Thymus (tissue), 11 donors: Measurements from ENCODE around the gene UCP3. TPM values are rescaled to one million over a fixed set of nuclear protein-coding genes. Genes with fewer than 3 reads are reported as not detected.
A peak's percentile ranks its signal among the peaks of the same experiment; 100 is the strongest.

ENCODE experiments used
- DNase-seq, 9 donors: peaks; one replicate each; pipeline ENCODE4 v3.0.0-alpha.2; 2013; ENCODE audit warnings: low spot score in 9 of 9, low read depth in 6 of 9, missing footprints in 1 of 9
- H3K27ac ChIP-seq, 2 donors: one replicate each; pipeline ENCODE4 v1.5.1; 2013; ENCODE audit warnings: control low read depth in 1 of 2, low read depth in 1 of 2, low read length in 1 of 2, mild to moderate bottlenecking in 1 of 2, moderate library complexity in 1 of 2
- H3K27me3 ChIP-seq, 2 donors: one replicate each; pipeline ENCODE4 v1.5.1; 2013; ENCODE audit warnings: low read length in 1 of 2; ENCODE audit not compliant: control insufficient read depth in 2 of 2, insufficient read depth in 1 of 2
- H3K36me3 ChIP-seq, 2 donors: one replicate each; pipeline ENCODE4 v1.5.1; 2013; ENCODE audit warnings: low read length in 1 of 2, mild to moderate bottlenecking in 1 of 2, moderate library complexity in 1 of 2; ENCODE audit not compliant: control insufficient read depth in 2 of 2, insufficient read depth in 2 of 2
- H3K4me1 ChIP-seq, 2 donors: one replicate each; pipeline ENCODE4 v1.5.1; 2013; ENCODE audit warnings: low read length in 2 of 2; ENCODE audit not compliant: control insufficient read depth in 2 of 2, insufficient read depth in 2 of 2
- H3K4me3 ChIP-seq, 2 donors: one replicate each; pipeline ENCODE4 v1.5.1; 2013; ENCODE audit warnings: low read length in 2 of 2, control low read depth in 1 of 2, mild to moderate bottlenecking in 1 of 2
- H3K9me3 ChIP-seq, 2 donors: one replicate each; pipeline ENCODE4 v1.5.1; 2013; ENCODE audit warnings: low read length in 1 of 2, mild to moderate bottlenecking in 1 of 2; ENCODE audit not compliant: control insufficient read depth in 2 of 2, insufficient read depth in 1 of 2
- WGBS: extraction: QIAGEN DNeasy Blood & Tissue Kit; methylation state at CpG from one replicate; pipeline ENCODE4 v1.1.7; 2013; 5-methylcytosine and 5-hydroxymethylcytosine counted together
- polyA plus RNA-seq: library from polyadenylated mRNA; stranded (reverse); fragments of 200-250 nt; gene quantifications from one replicate; pipeline ENCODE4 v1.2.3, GENCODE V29; 2013
- total RNA-seq: library from RNA; stranded (reverse); fragments of 120-200 nt; gene quantifications from one replicate; pipeline ENCODE4 v1.2.4, GENCODE V29; 2013
- donor health status: healthy.

The UCP3 gene
- total and polyA plus RNA-seq, 2 donors, result 0.90 to 2.1 TPM

DNA sequence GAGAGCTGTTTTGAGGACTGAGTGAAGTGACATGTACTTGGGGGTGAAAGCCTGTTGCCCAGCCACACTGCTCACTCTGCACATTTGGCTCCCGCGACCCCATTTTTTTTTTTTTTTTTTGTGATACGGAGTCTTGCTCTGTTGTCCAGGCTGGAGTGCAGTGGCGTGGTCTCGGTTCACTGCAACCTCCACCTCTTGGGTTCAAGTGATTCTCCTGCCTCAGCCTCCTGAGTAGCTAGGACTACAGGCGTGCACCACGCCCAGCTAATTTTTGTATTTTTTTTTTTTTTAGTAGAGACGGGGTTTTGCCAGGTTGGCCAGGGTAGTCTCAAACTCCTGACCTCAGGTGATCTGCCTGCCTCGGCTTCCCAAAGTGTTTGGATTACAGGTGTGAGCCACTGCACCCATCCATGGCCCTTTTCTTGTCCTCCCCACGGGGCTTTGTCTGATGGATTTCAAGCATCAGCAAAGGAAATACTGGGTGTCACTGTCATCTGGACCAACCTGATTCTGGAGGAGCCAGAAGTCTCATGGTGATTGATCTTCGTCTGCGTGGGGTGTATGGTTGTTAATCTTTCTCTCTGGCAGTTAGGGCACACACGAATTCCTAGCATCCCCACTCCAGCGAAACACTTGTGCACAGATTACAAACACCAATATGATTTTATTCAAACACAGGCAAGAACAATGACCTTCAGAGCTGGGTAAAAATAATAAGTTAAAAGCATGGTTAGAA, 3.4 kb upstream of the UCP3 start:
- Histone ChIP-seq H3K27me3 (no peaks in the 10 kb centered on the region), H3K4me3 (no peak overlapping the region), H3K4me1 (peaks cover 5 to 36% of the 10 kb centered on the region in 2 donors), H3K9me3 (no peaks in the 10 kb centered on the region), H3K27ac (peak overlapping the region in 1 of 2 donors; percentile 50), H3K36me3 (peaks cover 23 to 29% of the 10 kb centered on the region in 2 donors)
- WGBS, result 97% methylated on average over 14 of the region's 14 CpGs
- no peak for DNase-seq

DNA sequence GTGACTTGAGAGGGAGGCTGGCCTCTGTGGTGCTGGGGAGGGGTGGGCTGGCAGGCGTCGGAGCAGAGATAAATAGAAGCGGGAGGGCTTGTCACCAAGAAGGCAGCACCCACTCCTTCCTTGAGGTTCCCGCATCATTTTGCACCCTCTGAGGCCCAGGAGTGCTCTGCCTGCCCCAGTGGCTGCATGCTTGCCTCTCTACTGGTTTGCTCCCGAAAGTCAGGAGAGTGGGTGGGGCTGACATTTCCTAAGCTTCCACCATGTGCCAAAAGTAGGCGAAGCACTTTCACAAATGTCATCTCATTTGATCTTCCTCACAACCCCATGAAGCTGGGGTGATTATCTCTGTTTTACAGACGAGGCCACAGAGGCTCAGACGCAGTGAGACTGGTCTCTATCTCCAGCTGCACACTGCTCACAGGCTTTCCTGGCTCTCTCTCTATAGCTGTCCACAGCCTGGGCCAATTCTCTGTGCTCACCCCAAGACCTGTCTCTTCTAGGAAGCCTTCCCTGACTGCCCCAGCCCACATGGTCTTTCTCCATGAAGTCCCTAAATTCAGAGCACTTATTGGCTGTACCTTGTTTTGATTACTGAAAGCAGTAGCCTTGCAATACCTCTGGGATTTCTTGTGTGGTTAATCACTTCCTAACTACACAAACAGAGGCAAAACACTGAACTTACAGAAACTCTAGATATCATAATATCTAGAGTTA, 2.6 kb upstream of the UCP3 start:
- H3K4me1 ChIP-seq, result peaks cover 5 to 39% of the 10 kb centered on the region in 2 donors
- no peaks in the 10 kb centered on the region for H3K27me3 ChIP-seq
- no peaks in the 10 kb centered on the region for H3K9me3 ChIP-seq
- H3K4me3 ChIP-seq, result no peak overlapping the region
- H3K36me3 ChIP-seq, result peaks cover 20 to 25% of the 10 kb centered on the region in 2 donors
- H3K27ac ChIP-seq, result peak overlapping the region in 1 of 2 donors; percentile 50
- no peak for DNase-seq
- 90% methylated on average over 8 of the region's 8 CpGs for WGBS

DNA sequence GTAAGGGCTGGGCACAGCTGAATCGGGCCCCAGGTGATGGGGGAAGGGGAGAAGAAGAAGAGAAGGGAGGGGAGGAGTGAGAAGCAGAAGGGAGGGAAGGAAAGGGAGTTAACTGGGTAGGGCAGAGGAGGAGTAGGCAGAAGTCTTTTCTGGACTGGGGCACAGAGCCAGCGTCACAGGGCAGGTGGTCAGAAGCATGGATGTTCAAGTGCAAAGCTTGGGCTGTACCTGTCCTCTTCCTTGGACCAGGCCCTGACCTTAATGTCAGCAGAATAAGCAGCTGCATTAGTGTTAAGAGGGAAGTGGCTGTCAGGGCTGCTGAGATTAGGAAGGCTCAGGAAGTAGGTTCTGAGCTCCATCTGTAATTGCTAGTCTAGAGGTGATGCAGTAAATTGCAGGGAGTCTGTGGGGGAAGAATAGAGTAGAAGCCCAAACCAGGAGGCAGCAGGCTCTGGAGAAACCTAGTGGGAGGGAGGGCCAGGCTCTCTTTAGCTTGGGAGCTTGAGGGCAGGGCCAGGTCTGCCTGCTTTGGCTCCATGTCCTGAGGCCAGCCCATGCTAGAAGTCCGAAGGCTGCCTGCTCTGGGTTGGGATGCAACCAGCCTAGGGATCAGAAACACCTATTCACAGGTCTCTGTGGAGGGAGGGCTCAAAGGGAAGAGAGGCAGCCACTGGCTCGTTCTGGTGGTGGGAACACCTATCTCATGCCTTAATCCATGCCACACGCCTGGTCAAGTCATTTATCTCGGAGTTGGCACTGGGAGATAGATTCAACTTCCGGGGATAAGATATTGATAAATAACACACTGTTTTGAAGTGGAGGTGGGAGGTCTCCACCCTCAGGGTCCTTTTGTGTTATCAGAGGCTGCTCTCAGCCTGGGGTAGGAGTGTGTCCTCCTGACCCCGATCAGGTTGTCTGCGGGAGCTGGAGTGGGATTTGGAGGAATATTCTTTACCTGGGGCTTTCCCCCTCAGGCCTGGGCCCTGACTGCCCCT, 1.7 kb upstream of the UCP3 start:
- Histone ChIP-seq H3K4me1 (peaks cover 6 to 47% of the 10 kb centered on the region in 2 donors), H3K9me3 (no peaks in the 10 kb centered on the region), H3K27me3 (no peaks in the 10 kb centered on the region), H3K4me3 (no peak overlapping the region), H3K27ac (no peak overlapping the region), H3K36me3 (peaks cover 16 to 24% of the 10 kb centered on the region in 2 donors)
- WGBS, result 97% methylated on average over 9 of the region's 9 CpGs
- DNase-seq, result no peak

DNA sequence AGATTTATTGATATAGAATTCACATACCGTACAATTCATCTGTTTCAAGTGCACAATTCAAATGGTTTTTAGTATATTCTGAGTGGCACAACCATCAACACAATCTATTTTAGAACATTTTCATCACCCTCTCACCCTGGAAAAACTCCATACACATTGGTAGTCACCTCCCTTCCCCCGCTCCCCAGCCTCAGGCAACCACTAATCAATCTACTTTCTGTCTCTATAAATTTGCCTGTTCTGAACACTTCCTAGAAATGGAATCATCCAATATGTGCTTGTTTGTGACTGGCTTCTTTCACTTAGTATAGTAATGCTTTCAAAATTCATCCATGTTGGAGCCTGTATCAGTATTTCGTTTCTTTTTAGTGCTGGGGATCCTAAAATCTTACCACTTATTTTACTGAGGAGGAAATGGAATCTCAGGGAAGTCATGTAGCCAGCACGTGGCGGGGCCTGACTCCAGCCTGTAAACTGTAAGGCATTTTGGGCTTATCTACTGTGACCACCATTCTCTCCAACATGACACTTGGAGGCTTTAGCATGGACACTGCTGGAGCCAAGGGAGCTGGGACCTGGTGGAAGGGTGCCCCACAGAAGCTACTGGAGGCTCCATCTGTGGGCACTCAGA, 905 bp upstream of the UCP3 start:
- H3K4me1 ChIP-seq, result peaks cover 10 to 51% of the 10 kb centered on the region in 2 donors
- H3K27me3 ChIP-seq, result no peaks in the 10 kb centered on the region
- 94% methylated on average over 5 of the region's 5 CpGs for WGBS
- no peak overlapping the region for H3K27ac ChIP-seq
- no peak for DNase-seq
- peaks cover 15 to 24% of the 10 kb centered on the region in 2 donors for H3K36me3 ChIP-seq
- H3K9me3 ChIP-seq, result no peaks in the 10 kb centered on the region
- H3K4me3 ChIP-seq, result no peak overlapping the region

DNA sequence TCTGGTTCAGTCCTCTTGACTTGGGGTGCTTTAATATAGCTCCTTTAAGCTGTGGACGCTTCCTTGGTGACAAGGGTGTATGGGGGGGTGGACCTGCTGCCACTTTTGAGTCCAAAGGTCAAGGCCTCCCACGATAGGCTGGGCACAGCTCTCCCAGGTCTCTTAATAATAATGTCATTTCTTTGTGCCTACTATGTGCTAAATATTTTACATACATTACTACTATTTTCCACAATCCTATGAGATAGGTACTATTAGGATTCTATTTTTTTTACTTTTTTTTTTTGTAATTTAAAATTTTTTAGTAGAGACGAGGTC, 304 bp upstream of the UCP3 start:
- 98% methylated on average over 3 of the region's 3 CpGs for WGBS
- Histone ChIP-seq H3K27ac (no peak overlapping the region), H3K4me3 (no peak overlapping the region), H3K9me3 (no peaks in the 10 kb centered on the region), H3K4me1 (peaks cover 12 to 52% of the 10 kb centered on the region in 2 donors), H3K36me3 (peaks cover 14 to 26% of the 10 kb centered on the region in 2 donors), H3K27me3 (no peaks in the 10 kb centered on the region)
- no peak for DNase-seq

DNA sequence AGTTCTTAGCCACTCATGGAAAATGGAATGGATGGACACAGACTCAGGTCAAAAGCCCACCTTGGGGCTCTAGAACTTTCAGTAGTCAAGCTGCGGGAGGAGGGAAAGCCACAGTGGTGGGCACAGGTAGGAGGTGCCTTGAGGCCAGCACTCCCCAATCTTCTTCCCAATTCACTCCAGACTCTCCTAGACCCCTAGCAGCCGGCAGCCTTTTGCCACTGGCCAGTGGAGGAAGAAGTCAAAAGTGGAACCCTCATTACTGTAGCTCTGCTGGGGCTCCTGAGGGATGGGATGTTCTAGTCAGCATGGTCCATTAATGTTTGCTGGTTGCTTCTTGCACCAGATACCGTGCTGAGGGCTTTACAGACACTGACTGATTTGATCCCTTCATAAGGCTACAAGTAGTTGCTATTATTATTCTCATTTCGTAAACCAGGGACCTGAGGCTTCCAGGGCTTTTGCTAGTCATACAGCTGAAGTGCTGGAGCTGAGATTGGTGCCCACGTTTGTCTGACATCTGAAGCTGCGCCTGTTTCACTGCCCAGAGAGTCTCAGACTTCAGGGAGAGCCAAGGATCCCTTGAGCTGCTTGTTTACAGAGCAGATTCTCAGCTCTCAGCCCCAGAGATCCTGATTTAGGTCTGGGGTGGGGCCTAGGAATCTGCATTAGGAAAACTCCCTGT, 1.1 kb downstream of the UCP3 start:
- no peak for DNase-seq
- WGBS, result 96% methylated on average over 6 of the region's 6 CpGs
- Histone ChIP-seq H3K4me1 (peaks cover 12 to 55% of the 10 kb centered on the region in 2 donors), H3K27me3 (no peaks in the 10 kb centered on the region), H3K27ac (no peak overlapping the region), H3K9me3 (no peaks in the 10 kb centered on the region), H3K4me3 (no peak overlapping the region), H3K36me3 (peaks cover 18 to 28% of the 10 kb centered on the region in 2 donors)

DNA sequence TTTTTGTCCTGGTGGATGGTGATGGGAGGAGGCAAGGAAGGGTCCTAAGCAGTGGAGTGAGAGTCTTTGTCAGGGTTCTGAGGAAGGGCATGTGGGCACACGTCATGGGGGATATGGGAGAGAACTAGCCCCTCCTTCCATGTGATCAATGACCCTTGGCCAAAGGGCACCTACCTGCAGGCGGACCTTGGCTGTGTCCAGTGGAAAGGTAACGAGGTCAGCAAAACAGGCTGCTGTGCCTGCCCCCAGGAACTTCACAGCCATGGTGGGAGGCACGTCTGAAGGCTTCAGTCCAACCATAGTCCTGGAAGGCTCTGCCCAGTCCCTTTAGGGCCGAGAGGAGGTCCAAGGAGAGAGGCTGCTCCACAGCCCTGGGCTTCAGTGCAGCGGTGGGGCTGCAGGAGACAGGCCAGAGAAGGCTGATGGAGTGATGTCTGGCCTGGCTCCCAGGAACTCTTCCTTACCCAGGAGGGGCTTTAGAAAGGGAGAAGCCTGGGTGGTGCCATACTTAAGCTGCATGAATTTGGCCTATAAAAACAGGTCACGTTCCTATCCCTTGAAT, 2.1 kb downstream of the UCP3 start:
- no peak for DNase-seq
- H3K27ac ChIP-seq, result no peak overlapping the region
- WGBS, result 97% methylated on average over 7 of the region's 7 CpGs
- H3K27me3 ChIP-seq, result no peaks in the 10 kb centered on the region
- no peaks in the 10 kb centered on the region for H3K9me3 ChIP-seq
- no peak overlapping the region for H3K4me3 ChIP-seq
- H3K4me1 ChIP-seq, result peaks cover 12 to 54% of the 10 kb centered on the region in 2 donors
- peaks cover 23 to 31% of the 10 kb centered on the region in 2 donors for H3K36me3 ChIP-seq
